Muscle of arm (tissue), 12 donors: Measurements from ENCODE around the gene CACNA1B. TPM values are rescaled to one million over a fixed set of nuclear protein-coding genes. Genes with fewer than 3 reads are reported as not detected.

Source experiments
- DNase-seq: peaks from one replicate; pipeline ENCODE4 v3.0.0-alpha.2; 2013
- polyA plus RNA-seq, 12 donors: library from polyadenylated mRNA; unstranded; fragments of 120-200 nt; gene quantifications; one replicate each; pipeline ENCODE4 v1.2.1, GENCODE V29; 2013; ENCODE audit not compliant: insufficient read length in 12 of 12

Gene CACNA1B
- polyA plus RNA-seq, 12 donors = 0.28 to 1.2 (median 0.59) TPM; not detected in 2

GRCh38 chr9:138052322-138052615 is 174.7 kb downstream of the CACNA1B start:
- no peak for DNase-seq

GRCh38 chr9:138052635-138053320 is 175.2 kb downstream of the CACNA1B start:
- no peak for DNase-seq

GRCh38 chr9:138053321-138053868 is 175.8 kb downstream of the CACNA1B start:
- DNase-seq = no peak

- DNase-seq = no peak
Measured at GRCh38 chr9:138053996-138054752, 176.6 kb downstream of the CACNA1B start.

GRCh38 chr9:138057726-138058125 is 180.1 kb downstream of the CACNA1B start:
- no peak for DNase-seq

- no peak for DNase-seq
Measured at GRCh38 chr9:138058181-138058580, 180.6 kb downstream of the CACNA1B start.

GRCh38 chr9:138059196-138059595 is 181.6 kb downstream of the CACNA1B start:
- no peak for DNase-seq

- no peak for DNase-seq
Measured at GRCh38 chr9:138060365-138060764, 182.8 kb downstream of the CACNA1B start.

GRCh38 chr9:138060881-138061280 is 183.3 kb downstream of the CACNA1B start:
- DNase-seq = no peak

GRCh38 chr9:138061631-138062030 is 184.0 kb downstream of the CACNA1B start:
- no peak for DNase-seq

- DNase-seq = no peak
Measured at GRCh38 chr9:138062196-138062595, 184.6 kb downstream of the CACNA1B start.

GRCh38 chr9:138063033-138063432 is 185.5 kb downstream of the CACNA1B start:
- no peak for DNase-seq

GRCh38 chr9:138063785-138064184 is 186.2 kb downstream of the CACNA1B start:
- no peak for DNase-seq

- DNase-seq = no peak
Measured at GRCh38 chr9:138064547-138064946, 187.0 kb downstream of the CACNA1B start.

GRCh38 chr9:138065287-138065686 is 187.7 kb downstream of the CACNA1B start:
- no peak for DNase-seq

GRCh38 chr9:138066049-138066448 is 188.5 kb downstream of the CACNA1B start:
- no peak for DNase-seq

- no peak for DNase-seq
Measured at GRCh38 chr9:138067613-138068367, 190.2 kb downstream of the CACNA1B start.

- no peak for DNase-seq
Measured at GRCh38 chr9:138068601-138069035, 191.0 kb downstream of the CACNA1B start.

GRCh38 chr9:138069731-138070456 is 192.3 kb downstream of the CACNA1B start:
- DNase-seq = no peak

GRCh38 chr9:138070815-138071214 is 193.2 kb downstream of the CACNA1B start:
- no peak for DNase-seq

GRCh38 chr9:138071292-138071691 is 193.7 kb downstream of the CACNA1B start:
- DNase-seq = no peak

GRCh38 chr9:138071731-138072130 is 194.1 kb downstream of the CACNA1B start:
- DNase-seq = no peak
